22Rv1 (cell line): ENCODE results near the gene IL20.

Source experiments
- H3K27ac ChIP-seq: fragments of 450-650 bp; 2 replicates; pipeline ENCODE4 v1.5.1; 2017
- CTCF ChIP-seq: fragments of 450-650 bp; IDR thresholded peaks from 2 replicates; pipeline ENCODE4 v1.5.1; 2017; ENCODE audit warnings: mild to moderate bottlenecking
- ZFX ChIP-seq: fragments of 450-650 bp; IDR thresholded peaks from 2 replicates; pipeline ENCODE4 v1.6.1; 2017; ENCODE audit warnings: antibody characterized with exemption, borderline replicate concordance

IL20 gene

GRCh38 chr1:206897175-206897574 is 31.8 kb downstream of the IL20 start, which contains the start of gene IL24:
Gene IL24 (plus strand): TSS chr1:206897443. CDS start chr1:206897833, 390 bp downstream.
- TF ChIP-seq CTCF (no peak), ZFX (no peak)
- no peak within 1 kb of the TSS for H3K27ac ChIP-seq

- no peak for TF ChIP-seq ZFX
- no peak for TF ChIP-seq CTCF
These were observed 32.9 kb downstream of the IL20 start for GRCh38 chr1:206898089-206898914.

GRCh38 chr1:206898915-206899431 is 33.5 kb downstream of the IL20 start:
- H3K27ac ChIP-seq = no peak overlapping the region
- no peak for TF ChIP-seq CTCF
- TF ChIP-seq ZFX = no peak

More at GRCh38 chr1:206898089-206898914, 32.9 kb downstream of the IL20 start:
- no peak overlapping the region for H3K27ac ChIP-seq

- TF ChIP-seq CTCF (no peak), ZFX (no peak)
These were observed 34.3 kb downstream of the IL20 start for GRCh38 chr1:206899717-206900116.

GRCh38 chr1:206900149-206900548 is 34.7 kb downstream of the IL20 start:
- TF ChIP-seq ZFX (no peak), CTCF (no peak)
- no peak overlapping the region for H3K27ac ChIP-seq

More at GRCh38 chr1:206899717-206900116, 34.3 kb downstream of the IL20 start:
- H3K27ac ChIP-seq = no peak overlapping the region

GRCh38 chr1:206901944-206902343 is 36.5 kb downstream of the IL20 start:
- no peak overlapping the region for H3K27ac ChIP-seq
- TF ChIP-seq CTCF = no peak
- no peak for TF ChIP-seq ZFX

- no peak overlapping the region for H3K27ac ChIP-seq
These were observed 37.3 kb downstream of the IL20 start for GRCh38 chr1:206902702-206903101.

More at GRCh38 chr1:206902702-206903101, 37.3 kb downstream of the IL20 start:
- no peak for TF ChIP-seq ZFX
- TF ChIP-seq CTCF = no peak
